HG03457 (cell line): Measurements from ENCODE around the gene KCTD16.

Source experiments
- ATAC-seq: cut with Tn5 transposase; IDR thresholded peaks from one replicate; pipeline ENCODE4 v1.9.1; 2021; ENCODE audit warnings: moderate number of reproducible peaks; ENCODE audit not compliant: unreplicated experiment

KCTD16 gene

DNA sequence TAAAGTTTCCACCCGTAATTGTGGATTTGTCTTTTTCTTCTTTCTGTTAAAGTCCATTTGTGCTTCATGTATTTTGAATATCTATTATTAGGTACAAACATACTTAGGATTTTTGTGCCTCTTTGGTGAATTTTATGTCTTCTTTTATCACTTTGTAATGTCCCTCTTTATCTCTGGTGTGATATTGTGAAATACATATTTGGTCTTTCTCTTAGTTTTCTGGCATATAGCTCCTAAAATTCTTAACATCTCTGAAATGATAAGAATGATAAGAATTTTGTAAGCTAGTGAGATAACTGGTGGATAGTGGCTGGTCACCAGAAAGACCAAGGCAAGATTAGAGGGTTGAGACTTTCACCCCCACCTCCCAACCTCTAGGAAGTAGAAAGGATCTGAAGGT lies 111.1 kb downstream of the KCTD16 start:
- ATAC-seq: no peak

GRCh38 chr5:144284036-144284435 lies 113.4 kb downstream of the KCTD16 start:
- no peak for ATAC-seq

DNA sequence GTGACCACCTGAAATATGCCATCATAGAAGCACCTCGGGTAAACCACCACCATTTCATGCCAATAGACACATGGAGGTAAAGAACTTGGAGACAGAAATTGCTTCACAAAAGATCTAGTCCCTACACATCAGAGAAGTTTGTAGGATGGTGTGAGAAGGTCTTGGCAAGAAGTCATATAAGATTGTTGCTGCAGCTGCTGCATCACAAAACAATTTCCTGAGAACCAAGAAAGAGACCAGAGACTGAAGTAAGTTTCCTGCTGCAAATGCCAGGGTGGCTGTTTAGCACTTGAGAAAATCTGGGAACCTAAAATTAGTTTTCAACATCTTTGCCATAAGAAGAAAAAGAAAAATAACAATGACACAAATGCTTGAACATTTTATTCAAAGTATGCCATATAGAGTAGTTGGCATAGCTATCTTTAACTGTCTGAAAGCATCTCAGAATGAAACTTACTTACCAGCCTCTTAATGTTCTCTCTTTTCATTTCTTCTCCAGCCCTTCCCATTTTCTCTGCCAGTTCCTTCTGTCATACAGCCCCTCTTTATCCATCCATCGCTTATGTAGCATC lies 114.3 kb downstream of the KCTD16 start:
- no peak for ATAC-seq

DNA sequence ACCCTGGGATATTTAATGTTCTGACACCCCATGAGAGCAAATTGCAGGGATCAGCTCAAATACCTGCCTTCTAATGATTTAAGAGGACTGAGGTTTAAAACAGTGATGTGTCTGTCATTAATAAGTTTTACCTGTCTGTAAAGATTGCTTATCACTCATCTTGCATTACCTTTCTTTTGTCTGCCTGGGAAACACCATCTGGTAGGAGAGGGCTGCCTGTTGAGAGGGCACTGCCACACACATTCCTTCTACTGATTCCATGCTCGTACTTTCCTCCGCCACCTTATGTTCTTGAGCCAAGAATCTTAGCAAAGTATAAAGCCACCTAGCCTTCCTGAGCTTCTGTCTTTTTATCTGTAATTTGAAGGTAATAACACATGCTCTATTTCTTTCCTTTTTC lies 118.6 kb downstream of the KCTD16 start:
- ATAC-seq: no peak

GRCh38 chr5:144292029-144292428 lies 121.4 kb downstream of the KCTD16 start:
- ATAC-seq: no peak

- no peak for ATAC-seq
These were observed 124.6 kb downstream of the KCTD16 start for GRCh38 chr5:144295284-144295683.

- no peak for ATAC-seq
These were observed 126.4 kb downstream of the KCTD16 start for GRCh38 chr5:144297081-144297480.

DNA sequence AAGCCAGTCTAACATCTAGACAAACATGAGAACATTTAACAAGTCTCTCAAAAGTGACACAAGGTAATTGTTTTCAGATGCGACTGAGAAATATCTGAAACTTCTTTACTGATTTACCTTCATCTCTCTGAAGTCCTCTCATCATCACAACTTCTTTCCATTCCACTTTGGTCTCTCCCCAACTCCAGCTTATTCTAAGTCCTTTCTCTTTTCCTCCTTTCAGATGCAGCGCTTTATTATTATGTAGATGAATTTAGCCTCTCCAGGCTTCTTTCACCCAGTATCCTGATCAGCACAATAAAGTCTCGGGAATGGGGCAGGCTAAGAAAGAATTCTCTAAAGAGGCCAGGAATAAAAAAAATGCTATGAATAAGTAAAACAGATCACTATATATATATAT lies 128.0 kb downstream of the KCTD16 start:
- no peak for ATAC-seq

- no peak for ATAC-seq
These were observed 134.0 kb downstream of the KCTD16 start for GRCh38 chr5:144304688-144305087.

- no peak for ATAC-seq
These were observed 137.1 kb downstream of the KCTD16 start for GRCh38 chr5:144307736-144308135.

DNA sequence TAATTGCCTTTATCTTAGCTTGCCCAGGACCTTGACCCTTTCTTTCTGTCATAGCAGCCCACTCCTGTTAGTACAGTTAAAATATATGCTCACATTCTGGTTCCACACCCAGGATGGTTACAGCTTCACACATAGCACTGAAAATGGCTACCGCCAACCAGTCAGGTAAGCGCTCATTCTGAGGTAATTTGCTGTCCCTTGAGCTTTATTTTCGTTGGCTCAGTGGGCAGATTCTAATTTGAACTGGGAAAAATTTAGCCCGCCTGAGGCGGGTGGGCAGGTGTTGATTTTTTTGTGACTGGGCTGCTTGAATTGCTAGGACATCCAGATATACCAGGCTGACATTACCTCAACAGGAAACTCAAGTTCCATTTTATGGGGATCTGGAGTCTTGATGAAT lies 137.5 kb downstream of the KCTD16 start:
- no peak for ATAC-seq

DNA sequence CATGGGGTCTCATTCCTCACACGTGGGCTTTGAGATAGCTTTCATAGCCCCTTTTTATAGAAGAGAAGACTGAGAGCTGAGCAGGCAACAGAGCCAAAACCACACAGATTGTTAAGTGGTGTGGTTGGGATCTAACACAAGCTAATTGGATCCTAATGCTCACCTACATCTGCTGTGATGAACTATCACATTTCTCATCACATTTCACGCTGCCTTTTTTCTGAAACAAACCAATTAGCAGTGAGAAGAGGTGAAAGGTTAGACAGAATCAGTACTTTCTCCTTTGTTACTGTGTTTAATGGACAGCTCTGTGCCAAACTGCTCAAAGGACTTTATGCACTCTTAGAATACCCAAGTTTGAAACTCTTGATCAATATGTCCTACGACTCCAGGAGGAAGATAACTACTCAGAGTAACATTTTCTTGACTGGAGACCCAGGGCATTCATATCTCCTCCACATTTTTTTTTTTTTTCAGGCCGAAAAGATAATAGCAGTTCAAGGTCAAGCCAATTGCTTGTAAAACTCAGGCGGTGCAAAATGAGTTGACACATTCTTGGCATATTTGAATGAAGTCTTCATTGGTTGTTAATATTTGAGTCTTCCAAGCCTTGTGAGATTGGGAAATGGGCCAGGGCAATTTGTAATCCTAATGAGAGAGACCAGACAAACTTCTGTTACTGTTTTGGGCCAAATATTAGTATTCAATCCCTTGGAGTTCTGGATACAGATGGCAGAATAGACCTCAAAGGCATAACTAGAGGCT lies 138.4 kb downstream of the KCTD16 start:
- ATAC-seq: no peak

DNA sequence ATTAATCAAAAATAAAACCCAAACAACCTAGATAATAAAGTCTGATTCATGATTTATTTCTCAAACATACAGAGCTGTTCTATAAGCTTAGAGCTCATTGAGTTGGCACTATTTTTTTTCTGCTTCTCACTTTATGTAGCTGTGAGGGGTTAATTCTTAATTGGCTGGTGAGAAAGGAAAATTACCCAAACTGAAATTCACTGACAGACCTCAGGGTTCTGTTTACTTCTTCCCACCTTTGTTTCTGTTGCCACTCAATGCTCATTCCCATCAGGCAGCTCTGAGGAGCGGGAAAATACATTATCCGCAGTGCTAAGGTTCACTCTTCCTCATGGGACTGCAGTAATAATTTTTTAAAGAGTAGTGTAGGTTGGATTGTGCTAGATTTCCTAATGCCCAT lies 139.9 kb downstream of the KCTD16 start:
- ATAC-seq: no peak

GRCh38 chr5:144313147-144313726 lies 142.6 kb downstream of the KCTD16 start:
- no peak for ATAC-seq

GRCh38 chr5:144315026-144315425 lies 144.4 kb downstream of the KCTD16 start:
- no peak for ATAC-seq

DNA sequence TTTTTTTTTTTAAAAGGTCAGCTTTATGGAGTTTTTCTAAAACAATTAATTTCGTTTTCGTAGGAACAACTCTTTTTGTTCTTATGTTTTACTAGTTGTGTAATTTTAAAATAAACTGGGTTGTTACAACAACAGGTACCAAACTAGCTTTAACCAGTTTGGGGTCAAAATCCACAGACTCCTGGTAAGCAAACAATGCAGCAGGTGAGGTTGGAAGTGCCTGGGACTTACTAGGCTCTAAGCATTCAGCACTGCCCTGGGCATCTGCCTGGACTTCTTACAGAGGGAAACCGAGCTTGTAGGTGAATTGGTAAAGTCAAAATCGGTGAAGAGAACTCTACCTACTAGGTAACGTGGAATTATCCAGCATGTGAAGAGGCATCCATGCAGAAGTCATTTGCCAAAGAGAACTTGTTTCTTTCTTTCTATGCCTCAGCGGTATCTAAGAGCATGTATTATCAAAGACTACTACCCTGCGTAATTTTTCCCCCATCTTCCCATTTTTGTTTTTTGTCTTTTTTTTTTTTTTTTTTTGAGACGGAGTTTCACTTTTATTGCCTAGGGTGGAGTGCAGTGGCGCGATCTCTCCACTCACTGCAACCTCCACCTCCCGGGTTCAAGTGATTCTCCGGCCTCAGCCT lies 145.4 kb downstream of the KCTD16 start:
- no peak for ATAC-seq

- no peak for ATAC-seq
These were observed 147.3 kb downstream of the KCTD16 start for GRCh38 chr5:144318011-144318410.

DNA sequence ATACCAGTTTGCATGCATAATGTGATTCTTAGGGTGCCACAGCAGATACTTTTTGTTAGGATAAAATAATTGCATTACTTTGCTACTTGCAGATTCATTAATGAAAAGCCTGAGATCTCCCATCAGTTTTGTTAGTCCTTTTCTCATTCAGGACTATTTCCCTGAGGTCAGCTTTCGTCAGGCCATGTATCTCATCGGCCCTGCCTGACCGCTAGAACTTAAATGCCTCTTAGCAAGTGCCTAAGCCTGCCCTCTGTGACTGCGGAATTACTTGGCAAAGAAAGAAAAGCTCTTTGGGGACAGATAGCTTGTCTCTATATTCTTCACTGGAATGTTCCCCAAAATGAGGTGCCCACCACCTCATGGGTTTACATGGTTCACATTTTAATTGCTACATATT lies 147.8 kb downstream of the KCTD16 start:
- ATAC-seq: no peak

- ATAC-seq: no peak
These were observed 152.5 kb downstream of the KCTD16 start for GRCh38 chr5:144323181-144323580.

GRCh38 chr5:144325532-144325931 lies 154.9 kb downstream of the KCTD16 start:
- no peak for ATAC-seq

GRCh38 chr5:144328494-144328893 lies 157.8 kb downstream of the KCTD16 start:
- no peak for ATAC-seq

- ATAC-seq: no peak
These were observed 158.3 kb downstream of the KCTD16 start for GRCh38 chr5:144328980-144329379.
